NCI-H2196 (cell line): Measurements from ENCODE around the gene CABP2.
A peak's percentile ranks its signal among the peaks of the same experiment; 100 is the strongest.
"Not testable (repeated sequence)": the region's sequence is repeated elsewhere in the genome, so short reads cannot be mapped to it uniquely, and the experiment has no call there.

Experiments
- DNase-seq: peaks from one replicate; lab custom pipeline; 2025; ENCODE audit not compliant: unreplicated experiment; lab: John Stamatoyannopoulos, UW

The CABP2 gene

GRCh38 chr11:67539550-67539949 is 16.3 kb upstream of the CABP2 start:
- no peak for DNase-seq

GRCh38 chr11:67538823-67539505 is 15.7 kb upstream of the CABP2 start:
- no peak for DNase-seq

GRCh38 chr11:67538306-67538705 is 15.1 kb upstream of the CABP2 start:
- DNase-seq, result no peak

- DNase-seq, result no peak
These were observed 12.3 kb upstream of the CABP2 start for GRCh38 chr11:67535561-67535960.

- peak; percentile 13 for DNase-seq
These were observed 10.9 kb upstream of the CABP2 start for GRCh38 chr11:67534070-67534679.

- DNase-seq, result no peak
These were observed 9.6 kb upstream of the CABP2 start for GRCh38 chr11:67532889-67533288.

- DNase-seq, result no peak
These were observed 7.0 kb upstream of the CABP2 start for GRCh38 chr11:67530282-67530592.

- no peak for DNase-seq
These were observed 5.1 kb upstream of the CABP2 start for GRCh38 chr11:67528376-67528775.

GRCh38 chr11:67525275-67525976 is 2.2 kb upstream of the CABP2 start:
- no peak for DNase-seq

GRCh38 chr11:67524480-67524808 is 1.2 kb upstream of the CABP2 start:
- no peak for DNase-seq

- DNase-seq, result no peak
These were observed 572 bp upstream of the CABP2 start for GRCh38 chr11:67523556-67524479.

GRCh38 chr11:67522338-67522737 is 908 bp downstream of the CABP2 start:
- DNase-seq, result no peak

- DNase-seq, result no peak
These were observed 1.3 kb downstream of the CABP2 start for GRCh38 chr11:67521924-67522323.

GRCh38 chr11:67520856-67521824 is 2.1 kb downstream of the CABP2 start:
- DNase-seq, result no peak

- DNase-seq, result no peak
These were observed 3.5 kb downstream of the CABP2 start for GRCh38 chr11:67519726-67520125.

GRCh38 chr11:67517784-67518552 is 5.3 kb downstream of the CABP2 start:
- no peak for DNase-seq

- no peak for DNase-seq
These were observed 6.4 kb downstream of the CABP2 start for GRCh38 chr11:67516806-67517205.

GRCh38 chr11:67514116-67514515 is 9.1 kb downstream of the CABP2 start:
- DNase-seq, result no peak

- not testable (repeated sequence) for DNase-seq
These were observed 11.7 kb downstream of the CABP2 start for GRCh38 chr11:67511558-67511957.

- DNase-seq, result no peak
These were observed 13.3 kb downstream of the CABP2 start for GRCh38 chr11:67510023-67510345.
